ENCODE data around the gene OR51F1. TPM values are rescaled to one million over a fixed set of nuclear protein-coding genes. Genes with fewer than 3 reads are reported as not detected.
"Not testable (repeated sequence)": the region's sequence is repeated elsewhere in the genome, so short reads cannot be mapped to it uniquely, and the experiment has no call there.

OR51F1 gene
- total RNA-seq, 1 donor from 2014 or later: not detected

DNA sequence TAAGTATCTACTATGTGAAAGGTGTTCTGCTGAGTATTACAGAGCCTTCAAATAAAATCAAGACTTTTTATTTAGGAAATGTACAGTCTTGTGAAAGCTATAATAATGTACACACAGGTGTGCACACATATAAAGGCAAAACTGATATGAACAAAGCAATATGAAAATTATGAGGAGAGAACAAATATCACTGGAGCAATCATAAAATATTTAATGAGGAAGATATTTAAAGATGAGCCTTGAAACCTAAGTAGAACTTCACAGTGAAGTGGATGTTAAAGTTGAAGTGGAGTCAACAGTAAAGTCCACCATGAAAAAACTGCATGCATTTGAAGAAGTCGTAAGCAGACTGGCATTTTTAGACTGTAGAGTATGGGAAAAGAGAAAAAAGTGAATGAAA is 18.5 kb downstream of the OR51F1 start:
- Mint-ChIP-seq H3K9me3 (no peaks in the 10 kb centered on the region), H3K27ac (ENCODE audit: unreplicated experiment) (no peak overlapping the region), H3K4me3 (no peak overlapping the region), H3K4me1 (no peaks in the 10 kb centered on the region), H3K27me3 (ENCODE audit: low read depth) (peaks cover 13% of the 10 kb centered on the region), H3K36me3 (ENCODE audit: low read depth) (no peaks in the 10 kb centered on the region)
- TF ChIP-seq, protein P1, sequence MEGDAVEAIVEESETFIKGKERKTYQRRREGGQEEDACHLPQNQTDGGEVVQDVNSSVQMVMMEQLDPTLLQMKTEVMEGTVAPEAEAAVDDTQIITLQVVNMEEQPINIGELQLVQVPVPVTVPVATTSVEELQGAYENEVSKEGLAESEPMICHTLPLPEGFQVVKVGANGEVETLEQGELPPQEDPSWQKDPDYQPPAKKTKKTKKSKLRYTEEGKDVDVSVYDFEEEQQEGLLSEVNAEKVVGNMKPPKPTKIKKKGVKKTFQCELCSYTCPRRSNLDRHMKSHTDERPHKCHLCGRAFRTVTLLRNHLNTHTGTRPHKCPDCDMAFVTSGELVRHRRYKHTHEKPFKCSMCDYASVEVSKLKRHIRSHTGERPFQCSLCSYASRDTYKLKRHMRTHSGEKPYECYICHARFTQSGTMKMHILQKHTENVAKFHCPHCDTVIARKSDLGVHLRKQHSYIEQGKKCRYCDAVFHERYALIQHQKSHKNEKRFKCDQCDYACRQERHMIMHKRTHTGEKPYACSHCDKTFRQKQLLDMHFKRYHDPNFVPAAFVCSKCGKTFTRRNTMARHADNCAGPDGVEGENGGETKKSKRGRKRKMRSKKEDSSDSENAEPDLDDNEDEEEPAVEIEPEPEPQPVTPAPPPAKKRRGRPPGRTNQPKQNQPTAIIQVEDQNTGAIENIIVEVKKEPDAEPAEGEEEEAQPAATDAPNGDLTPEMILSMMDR (conservative IDR thresholded peaks at IDR 0.05): no peak
- DNase-seq (ENCODE audit: low read depth, low spot score): no peak

DNA sequence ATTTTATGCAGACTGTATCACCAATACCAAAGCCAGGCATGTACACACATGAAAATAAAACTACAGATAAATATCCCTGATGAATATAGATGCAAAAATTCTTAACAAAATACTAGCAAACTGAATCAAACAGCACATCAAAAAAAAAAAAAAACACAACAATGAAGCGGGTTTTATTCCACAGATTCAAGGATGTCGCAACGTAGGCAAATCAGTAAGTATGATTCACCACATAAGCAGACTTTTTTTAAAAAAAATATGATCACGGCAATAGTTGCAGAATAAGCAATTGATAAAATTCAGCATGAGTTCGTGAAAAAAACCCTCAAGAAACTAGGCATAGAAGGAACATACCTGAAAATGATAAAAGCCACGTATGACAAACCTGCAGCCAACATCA is 21.3 kb downstream of the OR51F1 start:
- no peaks in the 10 kb centered on the region for H3K9me3 Mint-ChIP-seq
- H3K27me3 Mint-ChIP-seq (ENCODE audit: low read depth): peaks cover 13% of the 10 kb centered on the region
- H3K4me1 Mint-ChIP-seq: no peaks in the 10 kb centered on the region
- no peak for DNase-seq (ENCODE audit: low read depth, low spot score)
- H3K4me3 Mint-ChIP-seq: no peak overlapping the region
- TF ChIP-seq, protein P1 (conservative IDR thresholded peaks at IDR 0.05): no peak
- no peak overlapping the region for H3K27ac Mint-ChIP-seq (ENCODE audit: unreplicated experiment)
- no peaks in the 10 kb centered on the region for H3K36me3 Mint-ChIP-seq (ENCODE audit: low read depth)

DNA sequence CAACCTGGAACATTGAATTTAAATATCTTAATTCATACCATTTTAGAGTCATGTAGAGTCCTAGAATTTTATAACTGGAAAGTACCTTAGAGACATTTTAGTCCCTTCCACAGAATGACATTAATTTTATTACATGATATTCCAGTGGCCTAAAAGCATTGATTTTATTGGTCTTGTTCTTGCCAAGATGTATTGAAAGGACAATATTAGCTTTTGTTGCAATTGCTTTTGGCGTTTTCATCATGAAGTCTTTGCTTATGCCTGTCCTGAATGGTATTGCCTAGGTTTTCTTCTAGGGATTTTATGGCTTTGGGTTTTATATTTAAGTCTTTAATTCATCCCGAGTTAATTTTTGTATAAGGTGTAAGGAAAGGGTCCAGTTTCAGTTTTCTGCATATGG is 29.0 kb downstream of the OR51F1 start:
- no peaks in the 10 kb centered on the region for H3K9me3 Mint-ChIP-seq
- no peaks in the 10 kb centered on the region for H3K4me1 Mint-ChIP-seq
- no peak overlapping the region for H3K27ac Mint-ChIP-seq (ENCODE audit: unreplicated experiment)
- no peaks in the 10 kb centered on the region for H3K27me3 Mint-ChIP-seq (ENCODE audit: low read depth)
- H3K36me3 Mint-ChIP-seq (ENCODE audit: low read depth): no peaks in the 10 kb centered on the region
- TF ChIP-seq, protein P1 (conservative IDR thresholded peaks at IDR 0.05): no peak
- no peak overlapping the region for H3K4me3 Mint-ChIP-seq
- DNase-seq (ENCODE audit: low read depth, low spot score): no peak

DNA sequence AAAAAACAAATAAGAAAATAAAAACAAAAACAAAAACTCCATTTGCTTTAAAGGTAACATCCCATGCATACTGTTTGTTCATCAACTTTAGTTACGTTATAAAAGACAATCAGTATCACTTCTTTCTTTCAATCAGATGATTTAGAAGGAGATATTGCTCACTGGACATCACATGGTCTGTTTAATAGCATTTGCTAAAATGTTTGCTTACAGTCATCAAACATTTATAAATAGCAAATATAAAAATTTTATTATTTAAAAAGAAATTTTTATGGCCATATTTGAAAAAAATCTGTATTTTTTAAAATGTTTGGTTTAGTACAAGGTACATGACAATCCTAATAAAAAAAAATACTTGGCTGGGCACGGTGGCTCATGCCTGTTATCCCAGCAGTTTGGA is 42.6 kb downstream of the OR51F1 start:
- Mint-ChIP-seq H3K4me1 (no peaks in the 10 kb centered on the region), H3K4me3 (no peak overlapping the region), H3K36me3 (ENCODE audit: low read depth) (no peaks in the 10 kb centered on the region), H3K27ac (ENCODE audit: unreplicated experiment) (no peak overlapping the region), H3K9me3 (no peaks in the 10 kb centered on the region), H3K27me3 (ENCODE audit: low read depth) (peaks cover 4% of the 10 kb centered on the region)
- DNase-seq (ENCODE audit: low read depth, low spot score): no peak
- TF ChIP-seq, protein P1 (conservative IDR thresholded peaks at IDR 0.05): no peak

DNA sequence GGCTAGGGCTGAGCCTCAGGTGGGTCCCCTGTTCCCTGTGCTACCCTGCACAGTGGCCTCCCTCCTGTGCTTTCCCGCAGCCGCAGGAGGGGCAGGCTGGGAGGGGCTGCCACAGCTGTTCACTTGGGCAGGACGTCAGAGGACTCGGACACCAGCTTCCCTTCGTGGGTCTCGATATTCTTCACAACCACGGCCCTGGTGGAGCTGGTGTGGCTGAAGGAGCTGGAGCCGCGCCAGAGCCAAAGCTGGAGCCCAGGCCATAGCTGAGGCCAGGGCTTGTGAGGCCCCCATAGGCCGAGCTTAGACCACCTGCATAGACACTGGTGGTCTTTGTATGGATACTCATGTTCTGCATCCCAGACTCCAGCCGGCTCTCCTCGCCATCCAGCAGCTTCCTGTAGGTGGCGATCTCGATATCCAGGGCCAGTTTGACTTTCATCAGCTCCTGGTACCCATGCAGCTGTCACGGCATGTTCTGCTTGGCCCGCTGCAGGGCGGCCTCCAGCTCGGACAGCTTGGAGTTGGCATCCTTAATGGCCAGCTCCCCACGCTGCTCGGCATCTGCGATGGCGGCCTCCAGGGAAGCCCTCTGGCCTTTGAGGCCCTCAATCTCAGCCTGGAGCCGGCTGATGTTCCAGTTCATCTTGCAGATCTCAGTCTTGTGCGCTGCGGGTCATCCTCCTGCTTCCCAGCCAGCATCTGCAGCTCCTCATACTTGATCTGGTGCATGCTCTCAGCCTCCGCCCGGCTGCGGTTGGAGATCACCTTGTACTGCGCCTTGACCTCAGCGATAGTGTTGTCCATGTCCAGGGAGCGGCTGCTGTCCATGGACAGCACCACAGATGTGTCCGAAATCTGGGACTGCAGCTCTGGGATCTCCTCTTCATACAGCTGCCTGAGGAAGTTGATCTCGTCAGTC is 46.9 kb downstream of the OR51F1 start:
- not testable (repeated sequence) for H3K4me3 Mint-ChIP-seq; H3K36me3 Mint-ChIP-seq (ENCODE audit: low read depth); H3K9me3 Mint-ChIP-seq; H3K27ac Mint-ChIP-seq (ENCODE audit: unreplicated experiment); H3K4me1 Mint-ChIP-seq; H3K27me3 Mint-ChIP-seq (ENCODE audit: low read depth)
- peak; percentile 2 for DNase-seq (ENCODE audit: low read depth, low spot score)

Other genes starting within 250 kb of the OR51F1 start
- gene OR52M1, start 224.7 kb downstream of the OR51F1 start, total RNA-seq: not detected in 2 replicates
- gene OR52I2, start 188.2 kb downstream of the OR51F1 start, total RNA-seq: not detected in 2 replicates
- gene OR52I1, start 175.9 kb downstream of the OR51F1 start, total RNA-seq: not detected in 2 replicates
- 12.3 and 13.4 TPM in 2 replicates for gene TRIM68, start 161.7 kb downstream of the OR51F1 start, total RNA-seq
- gene OR51D1, start 132.5 kb downstream of the OR51F1 start, total RNA-seq: not detected in 2 replicates
- gene OR51E1, start 126.0 kb downstream of the OR51F1 start, total RNA-seq: not detected in 2 replicates
- gene OR51E2, start 72.1 kb downstream of the OR51F1 start, total RNA-seq: not detected in 2 replicates
- not detected in 2 replicates for gene MMP26, start 65.2 kb downstream of the OR51F1 start, total RNA-seq
- gene OR52R1, start 34.4 kb upstream of the OR51F1 start, total RNA-seq: not detected in 2 replicates
- gene OR51F2, start 51.4 kb upstream of the OR51F1 start, total RNA-seq: not detected in 2 replicates
- gene OR51S1, start 79.3 kb upstream of the OR51F1 start, total RNA-seq: not detected in 2 replicates
- not detected in 2 replicates for gene OR51T1, start 112.0 kb upstream of the OR51F1 start, total RNA-seq
- gene OR51A7, start 133.8 kb upstream of the OR51F1 start, total RNA-seq: not detected in 2 replicates
- gene OR51G2, start 149.4 kb upstream of the OR51F1 start, total RNA-seq: not detected in 2 replicates
- not detected in 2 replicates for gene OR51G1, start 154.4 kb upstream of the OR51F1 start, total RNA-seq
- not detected in 2 replicates for gene OR51A4, start 177.7 kb upstream of the OR51F1 start, total RNA-seq
- not detected in 2 replicates for gene OR51A2, start 185.8 kb upstream of the OR51F1 start, total RNA-seq
- gene OR51L1, start 224.9 kb upstream of the OR51F1 start, total RNA-seq: not detected in 2 replicates

Measured in neural crest cell (in vitro differentiated cells).